GM12878 (cell line): ENCODE results near the gene ADAMTSL5. TPM values are rescaled to one million over a fixed set of nuclear protein-coding genes. Genes with fewer than 3 reads are reported as not detected.

ENCODE experiments used
- CHD2 ChIP-seq: IDR thresholded peaks from 2 replicates; pipeline ENCODE4 v1.6.1; 2011; ENCODE audit warnings: low read depth, low read length, improper control_type of control experiment, borderline replicate concordance
- ELK1 ChIP-seq: IDR thresholded peaks from 2 replicates; pipeline ENCODE4 v1.6.1; 2012; ENCODE audit warnings: low read depth, low read length, improper control_type of control experiment
- KDM1A ChIP-seq: fragments of 200-600 bp; sonication (generic); IDR thresholded peaks from 2 replicates; pipeline ENCODE4 v1.6.1; 2016; ENCODE audit warnings: borderline replicate concordance
- NRF1 ChIP-seq: conservative IDR thresholded peaks from 2 replicates; pipeline ENCODE4 v1.6.1; 2011; ENCODE audit warnings: mild to moderate bottlenecking, low read depth, low read length, improper control_type of control experiment
- RAD21 ChIP-seq: IDR thresholded peaks from 2 replicates; pipeline ENCODE4 v1.6.1; 2011; ENCODE audit warnings: mild to moderate bottlenecking, low read depth, low read length, moderate library complexity; ENCODE audit not compliant: insufficient read depth
- SIX5 ChIP-seq: IDR thresholded peaks from 2 replicates; pipeline ENCODE4 v1.6.1; 2011; ENCODE audit warnings: mild to moderate bottlenecking, low read depth, low read length, moderate library complexity; ENCODE audit not compliant: severe bottlenecking
- SMARCA5 ChIP-seq: fragments of 450-650 bp; IDR thresholded peaks from 2 replicates; pipeline ENCODE4 v1.6.1; 2017; ENCODE audit warnings: mild to moderate bottlenecking
- SRF ChIP-seq, 2 experiments: IDR thresholded peaks; 2 replicates each; pipeline ENCODE4 v1.6.1; 2011; ENCODE audit warnings: low read depth in 2 of 2, low read length in 2 of 2, mild to moderate bottlenecking in 1 of 2, moderate library complexity in 1 of 2
- TBL1XR1 ChIP-seq: IDR thresholded peaks from 2 replicates; pipeline ENCODE4 v1.6.1; 2012; ENCODE audit warnings: low read depth, low read length, improper control_type of control experiment
- ZNF207 ChIP-seq: fragments of 450-650 bp; IDR thresholded peaks from 2 replicates; pipeline ENCODE4 v1.6.1; 2014; ENCODE audit warnings: antibody characterized with exemption, mild to moderate bottlenecking, borderline replicate concordance
- polyA plus RNA-seq, 11 experiments: library from polyadenylated mRNA; depleted of rRNA in 4 of 11; unstranded in 6 of 11; stranded (reverse) in 5 of 11; fragments of >200 nt; fragmentation: Nextera tagmentation in 4 of 11; fragmentation: Illumina TruSeq in 1 of 11; extraction: Ambion mirVana in 4 of 11; extraction: Trizol in 1 of 11; gene quantifications; 1 replicate in 1 of 11; 2 replicates in 10 of 11; pipeline versions ENCODE4 v1.2.1 to v1.2.3, GENCODE V29; 2011 to 2016; ENCODE audit warnings: inconsistent platforms in 2 of 11, missing spikeins in 2 of 11, low read depth in 1 of 11
- total RNA-seq, 4 experiments: library from RNA; depleted of rRNA in 3 of 4; stranded (reverse); fragments of >200 nt in 3 of 4; fragmentation: Illumina TruSeq in 1 of 4; extraction: Trizol in 1 of 4; gene quantifications; 2 replicates each; pipeline versions ENCODE4 v1.2.1 to v1.2.3, GENCODE V29; 2013 to 2021
- TF ChIP-seq, protein P1 (sequence below): fragments of 450-650 bp; IDR thresholded peaks from 2 replicates; pipeline ENCODE4 v1.6.1; 2017; ENCODE audit warnings: low read depth, mild to moderate bottlenecking, moderate library complexity
- TF ChIP-seq, protein P2 (sequence below): IDR thresholded peaks from 2 replicates; pipeline ENCODE4 v1.6.1; 2012; ENCODE audit warnings: low read depth, low read length, improper control_type of control experiment
- TF ChIP-seq, protein P3 (sequence below): fragments of 450-650 bp; IDR thresholded peaks from 2 replicates; pipeline ENCODE4 v1.6.1; 2016; ENCODE audit warnings: mild to moderate bottlenecking

ADAMTSL5 gene
- total and polyA plus RNA-seq, 10 of the 15 experiments (the other 5 are each of a cell fraction or from before 2014, with no cell fraction given): 0.04 to 0.83 (median 0.32) TPM; not detected in 4

GRCh38 chr19:1467215-1467489, 45.7 kb downstream of the ADAMTSL5 start (continued):
- no peak for TF ChIP-seq ELK1
- no peak for TF ChIP-seq RAD21
- TF ChIP-seq, protein P1, sequence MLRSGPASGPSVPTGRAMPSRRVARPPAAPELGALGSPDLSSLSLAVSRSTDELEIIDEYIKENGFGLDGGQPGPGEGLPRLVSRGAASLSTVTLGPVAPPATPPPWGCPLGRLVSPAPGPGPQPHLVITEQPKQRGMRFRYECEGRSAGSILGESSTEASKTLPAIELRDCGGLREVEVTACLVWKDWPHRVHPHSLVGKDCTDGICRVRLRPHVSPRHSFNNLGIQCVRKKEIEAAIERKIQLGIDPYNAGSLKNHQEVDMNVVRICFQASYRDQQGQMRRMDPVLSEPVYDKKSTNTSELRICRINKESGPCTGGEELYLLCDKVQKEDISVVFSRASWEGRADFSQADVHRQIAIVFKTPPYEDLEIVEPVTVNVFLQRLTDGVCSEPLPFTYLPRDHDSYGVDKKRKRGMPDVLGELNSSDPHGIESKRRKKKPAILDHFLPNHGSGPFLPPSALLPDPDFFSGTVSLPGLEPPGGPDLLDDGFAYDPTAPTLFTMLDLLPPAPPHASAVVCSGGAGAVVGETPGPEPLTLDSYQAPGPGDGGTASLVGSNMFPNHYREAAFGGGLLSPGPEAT: no peak
- TF ChIP-seq NRF1: no peak
- no peak for TF ChIP-seq SRF (IDR thresholded peaks at IDR 0.05; ENCODE audit: low read depth in 2 of 2, low read length in 2 of 2)
- TF ChIP-seq, protein P2, sequence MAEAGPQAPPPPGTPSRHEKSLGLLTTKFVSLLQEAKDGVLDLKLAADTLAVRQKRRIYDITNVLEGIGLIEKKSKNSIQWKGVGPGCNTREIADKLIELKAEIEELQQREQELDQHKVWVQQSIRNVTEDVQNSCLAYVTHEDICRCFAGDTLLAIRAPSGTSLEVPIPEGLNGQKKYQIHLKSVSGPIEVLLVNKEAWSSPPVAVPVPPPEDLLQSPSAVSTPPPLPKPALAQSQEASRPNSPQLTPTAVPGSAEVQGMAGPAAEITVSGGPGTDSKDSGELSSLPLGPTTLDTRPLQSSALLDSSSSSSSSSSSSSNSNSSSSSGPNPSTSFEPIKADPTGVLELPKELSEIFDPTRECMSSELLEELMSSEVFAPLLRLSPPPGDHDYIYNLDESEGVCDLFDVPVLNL: no peak
- TF ChIP-seq SMARCA5: no peak
- no peak for TF ChIP-seq ZNF207
- TF ChIP-seq SIX5: no peak
- no peak for TF ChIP-seq CHD2
- TF ChIP-seq TBL1XR1: no peak
- TF ChIP-seq KDM1A: no peak
- TF ChIP-seq, protein P3, sequence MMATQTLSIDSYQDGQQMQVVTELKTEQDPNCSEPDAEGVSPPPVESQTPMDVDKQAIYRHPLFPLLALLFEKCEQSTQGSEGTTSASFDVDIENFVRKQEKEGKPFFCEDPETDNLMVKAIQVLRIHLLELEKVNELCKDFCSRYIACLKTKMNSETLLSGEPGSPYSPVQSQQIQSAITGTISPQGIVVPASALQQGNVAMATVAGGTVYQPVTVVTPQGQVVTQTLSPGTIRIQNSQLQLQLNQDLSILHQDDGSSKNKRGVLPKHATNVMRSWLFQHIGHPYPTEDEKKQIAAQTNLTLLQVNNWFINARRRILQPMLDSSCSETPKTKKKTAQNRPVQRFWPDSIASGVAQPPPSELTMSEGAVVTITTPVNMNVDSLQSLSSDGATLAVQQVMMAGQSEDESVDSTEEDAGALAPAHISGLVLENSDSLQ: no peak
